Epithelial cell of esophagus (primary cell): ENCODE data around the gene RBP2.

ENCODE experiments used
- DNase-seq: peaks from one replicate; pipeline ENCODE4 v3.0.0; 2010; ENCODE audit warnings: low read depth
- H3K4me3 ChIP-seq: 2 replicates; pipeline ENCODE4 v1.5.1; 2011; ENCODE audit warnings: mild to moderate bottlenecking, low read length, control low read depth
- TF ChIP-seq, protein P1 (sequence below): IDR thresholded peaks from 2 replicates; pipeline ENCODE4 v1.5.1; 2011; ENCODE audit warnings: low read depth, mild to moderate bottlenecking, low read length, control low read depth, inconsistent platforms; ENCODE audit not compliant: insufficient read depth; ENCODE audit errors: missing control alignments

Gene RBP2

DNA sequence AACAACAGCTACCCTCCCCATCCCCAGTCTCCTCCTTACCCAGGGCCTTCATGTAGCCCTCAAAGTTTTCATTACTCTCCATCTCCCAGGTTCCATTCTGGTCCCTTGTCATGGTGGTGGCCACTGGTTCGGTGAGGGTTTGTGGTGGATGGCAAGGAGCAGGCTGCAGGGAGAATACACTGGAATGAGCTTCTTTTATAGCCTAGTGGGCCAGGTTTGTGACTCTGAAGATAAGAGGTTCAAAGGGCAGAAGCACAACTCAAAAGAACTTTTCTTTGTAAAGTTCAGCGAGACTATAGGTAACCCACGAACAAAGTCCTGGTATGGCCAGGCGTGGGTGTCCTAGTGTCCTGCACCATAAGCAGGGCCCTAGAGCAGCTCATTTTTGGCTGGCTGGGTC lies at the start of gene RBP2:
RBP2 (minus strand) TSS at position 169 of the 400 bp plus-strand sequence; CDS start at position 112, 57 bp downstream.
- H3K4me3 ChIP-seq = no peak within 1 kb of the TSS
- TF ChIP-seq, protein P1, sequence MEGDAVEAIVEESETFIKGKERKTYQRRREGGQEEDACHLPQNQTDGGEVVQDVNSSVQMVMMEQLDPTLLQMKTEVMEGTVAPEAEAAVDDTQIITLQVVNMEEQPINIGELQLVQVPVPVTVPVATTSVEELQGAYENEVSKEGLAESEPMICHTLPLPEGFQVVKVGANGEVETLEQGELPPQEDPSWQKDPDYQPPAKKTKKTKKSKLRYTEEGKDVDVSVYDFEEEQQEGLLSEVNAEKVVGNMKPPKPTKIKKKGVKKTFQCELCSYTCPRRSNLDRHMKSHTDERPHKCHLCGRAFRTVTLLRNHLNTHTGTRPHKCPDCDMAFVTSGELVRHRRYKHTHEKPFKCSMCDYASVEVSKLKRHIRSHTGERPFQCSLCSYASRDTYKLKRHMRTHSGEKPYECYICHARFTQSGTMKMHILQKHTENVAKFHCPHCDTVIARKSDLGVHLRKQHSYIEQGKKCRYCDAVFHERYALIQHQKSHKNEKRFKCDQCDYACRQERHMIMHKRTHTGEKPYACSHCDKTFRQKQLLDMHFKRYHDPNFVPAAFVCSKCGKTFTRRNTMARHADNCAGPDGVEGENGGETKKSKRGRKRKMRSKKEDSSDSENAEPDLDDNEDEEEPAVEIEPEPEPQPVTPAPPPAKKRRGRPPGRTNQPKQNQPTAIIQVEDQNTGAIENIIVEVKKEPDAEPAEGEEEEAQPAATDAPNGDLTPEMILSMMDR = no peak
- DNase-seq = no peak

GRCh38 chr3:139524841-139525636 lies 48.7 kb upstream of the RBP2 start:
- no peak overlapping the region for H3K4me3 ChIP-seq
- TF ChIP-seq, protein P1 = no peak

DNA sequence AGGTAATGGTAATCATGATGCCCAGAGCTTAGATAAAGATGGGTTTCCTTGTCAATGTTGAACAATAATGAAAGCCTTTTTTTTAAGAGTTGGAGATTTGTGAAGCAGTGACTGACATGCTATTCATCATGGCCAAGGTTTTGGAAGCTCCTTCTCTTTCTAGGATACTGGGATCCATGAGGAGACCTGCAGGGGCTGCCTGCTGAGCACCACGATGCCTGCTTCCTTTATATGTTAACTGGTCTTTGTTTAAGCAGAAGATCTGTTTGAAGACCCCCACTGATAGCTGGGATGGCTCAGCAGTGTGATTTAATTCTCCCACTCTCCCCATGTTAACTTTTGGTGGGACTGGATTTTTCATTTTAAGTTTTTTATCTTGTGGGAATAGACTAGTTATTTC lies 47.4 kb upstream of the RBP2 start:
- TF ChIP-seq, protein P1 = no peak
- DNase-seq = no peak
- no peak overlapping the region for H3K4me3 ChIP-seq

More at GRCh38 chr3:139524841-139525636, 48.7 kb upstream of the RBP2 start:
- no peak for DNase-seq

GRCh38 chr3:139523166-139523565 lies 46.9 kb upstream of the RBP2 start:
- TF ChIP-seq, protein P1 = no peak
- no peak overlapping the region for H3K4me3 ChIP-seq
- DNase-seq = no peak

GRCh38 chr3:139522421-139522820 lies 46.1 kb upstream of the RBP2 start:
- TF ChIP-seq, protein P1 = no peak
- no peak overlapping the region for H3K4me3 ChIP-seq
- no peak for DNase-seq

GRCh38 chr3:139521816-139522215 lies 45.5 kb upstream of the RBP2 start:
- no peak for DNase-seq
- TF ChIP-seq, protein P1 = no peak
- H3K4me3 ChIP-seq = no peak overlapping the region

GRCh38 chr3:139521144-139521543 lies 44.8 kb upstream of the RBP2 start:
- TF ChIP-seq, protein P1 = no peak

More at GRCh38 chr3:139521144-139521543, 44.8 kb upstream of the RBP2 start:
- H3K4me3 ChIP-seq = no peak overlapping the region
- no peak for DNase-seq
